Neural progenitor cell (in vitro differentiated cells): ENCODE measurements around the gene SUMO3. TPM values are rescaled to one million over a fixed set of nuclear protein-coding genes. Genes with fewer than 3 reads are reported as not detected.

Experiments
- DNase-seq: peaks from one replicate; pipeline ENCODE4 v3.0.0-alpha.2; 2016; ENCODE audit warnings: low spot score
- H2AFZ ChIP-seq: fragments of 200-600 bp; sonication (generic); replicated peaks from 2 replicates; pipeline ENCODE4 v1.6.1; 2016; ENCODE audit warnings: antibody characterized with exemption
- H3F3A ChIP-seq: fragments of 200-600 bp; sonication (generic); 2 replicates; pipeline ENCODE4 v1.6.1; 2016; ENCODE audit warnings: antibody characterized with exemption, low read depth
- H3K27ac ChIP-seq: fragments of 200-600 bp; sonication (generic); 2 replicates; pipeline ENCODE4 v1.5.1; 2016; ENCODE audit warnings: mild to moderate bottlenecking
- H3K27me3 ChIP-seq: fragments of 200-600 bp; sonication (generic); 2 replicates; pipeline ENCODE4 v1.6.1; 2016; ENCODE audit warnings: mild to moderate bottlenecking, moderate library complexity
- H3K36me3 ChIP-seq: fragments of 200-600 bp; sonication (generic); 2 replicates; pipeline ENCODE4 v1.5.1; 2016
- H3K4me1 ChIP-seq: fragments of 200-600 bp; sonication (generic); 2 replicates; pipeline ENCODE4 v1.6.1; 2016; ENCODE audit warnings: mixed run types
- H3K4me2 ChIP-seq: fragments of 200-600 bp; sonication (generic); 2 replicates; pipeline ENCODE4 v1.6.1; 2016
- H3K4me3 ChIP-seq: fragments of 200-600 bp; sonication (generic); 2 replicates; pipeline ENCODE4 v1.5.1; 2016
- H3K79me2 ChIP-seq: fragments of 200-600 bp; sonication (generic); 2 replicates; pipeline ENCODE4 v1.6.1; 2016; ENCODE audit warnings: low read depth
- H3K9ac ChIP-seq: fragments of 200-600 bp; sonication (generic); 2 replicates; pipeline ENCODE4 v1.6.1; 2016
- H3K9me3 ChIP-seq: fragments of 200-600 bp; sonication (generic); 2 replicates; pipeline ENCODE4 v1.5.1; 2016; ENCODE audit warnings: low read depth
- H4K20me1 ChIP-seq: fragments of 200-600 bp; sonication (generic); 2 replicates; pipeline ENCODE4 v1.6.1; 2016; ENCODE audit warnings: low read depth
- H3K27ac Mint-ChIP-seq: 3 replicates; pipeline ENCODE4 v1.8.0; 2021; ENCODE audit warnings: mixed read lengths
- H3K27me3 Mint-ChIP-seq: 2 replicates; pipeline ENCODE4 v1.8.0; 2022; ENCODE audit warnings: low read depth, mild to moderate bottlenecking, inconsistent platforms, moderate library complexity, mixed read lengths; ENCODE audit not compliant: insufficient read depth
- H3K36me3 Mint-ChIP-seq: 3 replicates; pipeline ENCODE4 v1.8.0; 2021; ENCODE audit warnings: mixed read lengths
- H3K4me1 Mint-ChIP-seq: 3 replicates; pipeline ENCODE4 v1.8.0; 2021; ENCODE audit warnings: mixed read lengths
- H3K4me3 Mint-ChIP-seq: 3 replicates; pipeline ENCODE4 v1.8.0; 2021; ENCODE audit warnings: mild to moderate bottlenecking, moderate library complexity, mixed read lengths
- H3K9me3 Mint-ChIP-seq: 3 replicates; pipeline ENCODE4 v1.8.0; 2020; ENCODE audit warnings: mixed read lengths
- CTCF ChIP-seq: fragments of 200-600 bp; sonication (generic); IDR thresholded peaks from 2 replicates; pipeline ENCODE4 v1.5.1; 2017; ENCODE audit warnings: antibody characterized with exemption, mild to moderate bottlenecking
- EZH2 ChIP-seq: fragments of 200-600 bp; sonication (generic); IDR thresholded peaks from 2 replicates; pipeline ENCODE4 v1.6.1; 2017; ENCODE audit warnings: antibody characterized with exemption, mild to moderate bottlenecking, moderate library complexity
- EZH2phosphoT487 ChIP-seq: fragments of 200-600 bp; sonication (generic); IDR thresholded peaks from 2 replicates; pipeline ENCODE4 v1.6.1; 2017; ENCODE audit warnings: antibody characterized with exemption
- total RNA-seq: library from RNA; depleted of rRNA; stranded (reverse); fragments of >200 nt; gene quantifications from 2 replicates; pipeline ENCODE4 v1.2.3, GENCODE V29; 2015; ENCODE audit warnings: low replicate concordance

SUMO3 gene
- total RNA-seq, 1 donor from 2014 or later: 135 TPM

- Histone ChIP-seq H3K9me3 (no peaks in the 10 kb centered on the region), H3K36me3 (no peaks in the 10 kb centered on the region), H3K4me3 (no peak overlapping the region), H2AFZ (no peak overlapping the region), H3K79me2 (peaks cover 55% of the 10 kb centered on the region), H3K9ac (no peak overlapping the region), H3K4me2 (no peak overlapping the region), H3F3A (peaks cover 5% of the 10 kb centered on the region), H3K27ac (no peak overlapping the region), H4K20me1 (peaks cover 48% of the 10 kb centered on the region), H3K27me3 (no peaks in the 10 kb centered on the region), H3K4me1 (no peaks in the 10 kb centered on the region)
- TF ChIP-seq EZH2phosphoT487: no peak
- no peak for TF ChIP-seq CTCF
- Mint-ChIP-seq H3K4me1 (peaks cover 9% of the 10 kb centered on the region), H3K36me3 (peaks cover 4% of the 10 kb centered on the region), H3K9me3 (peaks cover 8% of the 10 kb centered on the region), H3K27ac (no peak overlapping the region), H3K27me3 (peaks cover 3% of the 10 kb centered on the region), H3K4me3 (peak overlapping the region; percentile 13)
- no peak for DNase-seq
Measured at GRCh38 chr21:44815225-44815624, 2.6 kb downstream of the SUMO3 start.

DNA sequence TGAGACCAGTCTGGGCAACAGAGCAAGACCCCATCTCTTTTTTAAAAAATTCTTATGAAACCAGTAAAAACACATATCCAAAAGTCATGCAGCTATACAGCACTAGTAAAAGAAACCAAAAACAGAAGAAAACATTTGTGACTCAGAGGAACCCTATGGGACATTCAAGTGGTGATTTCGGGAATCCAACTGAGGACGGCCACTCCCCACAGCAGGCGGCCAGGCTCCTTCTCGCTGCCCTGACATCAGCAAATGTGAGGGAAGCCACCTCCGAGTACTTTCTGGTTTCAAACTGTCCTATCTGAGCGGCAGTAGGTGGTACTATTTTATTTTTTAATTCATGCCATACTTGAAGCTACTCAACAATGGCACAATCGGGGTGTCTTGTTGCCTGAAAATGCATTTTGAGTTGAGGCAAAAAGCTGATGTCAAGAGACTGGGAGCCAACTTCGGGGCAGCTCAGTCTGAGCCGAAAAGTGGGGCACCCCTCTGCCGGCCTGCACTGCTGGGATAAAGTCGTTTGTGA is 3.3 kb downstream of the SUMO3 start:
- H3K79me2 ChIP-seq: peaks cover 55% of the 10 kb centered on the region
- H3K27me3 Mint-ChIP-seq: peaks cover 3% of the 10 kb centered on the region
- no peaks in the 10 kb centered on the region for H3K4me1 ChIP-seq
- no peak overlapping the region for H3K4me3 Mint-ChIP-seq
- no peak overlapping the region for H3K27ac ChIP-seq
- H3K4me1 Mint-ChIP-seq: peaks cover 9% of the 10 kb centered on the region
- peaks cover 48% of the 10 kb centered on the region for H4K20me1 ChIP-seq
- no peak overlapping the region for H3K4me3 ChIP-seq
- H2AFZ ChIP-seq: no peak overlapping the region
- H3K9me3 ChIP-seq: no peaks in the 10 kb centered on the region
- H3F3A ChIP-seq: peaks cover 5% of the 10 kb centered on the region
- H3K4me2 ChIP-seq: no peak overlapping the region
- no peak overlapping the region for H3K9ac ChIP-seq
- H3K27ac Mint-ChIP-seq: no peak overlapping the region
- peaks cover 3% of the 10 kb centered on the region for H3K9me3 Mint-ChIP-seq
- no peaks in the 10 kb centered on the region for H3K36me3 ChIP-seq
- no peaks in the 10 kb centered on the region for H3K27me3 ChIP-seq
- peaks cover 8% of the 10 kb centered on the region for H3K36me3 Mint-ChIP-seq
- no peak for TF ChIP-seq EZH2phosphoT487
- no peak for TF ChIP-seq EZH2
- TF ChIP-seq CTCF: no peak
- DNase-seq: no peak

- H3K9me3 ChIP-seq: no peaks in the 10 kb centered on the region
- H3K27me3 Mint-ChIP-seq: peaks cover 3% of the 10 kb centered on the region
- peaks cover 48% of the 10 kb centered on the region for H4K20me1 ChIP-seq
- no peaks in the 10 kb centered on the region for H3K36me3 ChIP-seq
- no peak for TF ChIP-seq CTCF
- no peak for TF ChIP-seq EZH2
- TF ChIP-seq EZH2phosphoT487: no peak
- no peaks in the 10 kb centered on the region for H3K4me1 ChIP-seq
- H3F3A ChIP-seq: peaks cover 5% of the 10 kb centered on the region
- H2AFZ ChIP-seq: no peak overlapping the region
- peaks cover 9% of the 10 kb centered on the region for H3K4me1 Mint-ChIP-seq
- no peaks in the 10 kb centered on the region for H3K9me3 Mint-ChIP-seq
- H3K27ac ChIP-seq: no peak overlapping the region
- no peak overlapping the region for H3K4me3 Mint-ChIP-seq
- DNase-seq: no peak
- H3K27me3 ChIP-seq: no peaks in the 10 kb centered on the region
- H3K27ac Mint-ChIP-seq: no peak overlapping the region
- peaks cover 8% of the 10 kb centered on the region for H3K36me3 Mint-ChIP-seq
- H3K4me3 ChIP-seq: no peak overlapping the region
- peaks cover 55% of the 10 kb centered on the region for H3K79me2 ChIP-seq
- H3K9ac ChIP-seq: no peak overlapping the region
- no peak overlapping the region for H3K4me2 ChIP-seq
Measured at GRCh38 chr21:44813727-44814126, 4.1 kb downstream of the SUMO3 start.
